ENCODE results near the gene PFAS.

GRCh38 chr17:8256691-8257090, 7.6 kb downstream of the PFAS start:
- TF ChIP-seq CTCF (IDR thresholded peaks at IDR 0.05 in 8 of 11, conservative IDR thresholded peaks at IDR 0.05 in 3 of 11) = no peak
- no peak for TF ChIP-seq POLR2AphosphoS5 (IDR thresholded peaks at IDR 0.05)
